Limb (tissue), 2 donors: ENCODE data around the gene LGSN.
"Not testable (repeated sequence)": the region's sequence is repeated elsewhere in the genome, so short reads cannot be mapped to it uniquely, and the experiment has no call there.

Source experiments
- DNase-seq, 2 donors: peaks; one replicate each; pipeline ENCODE4 v3.0.0-alpha.2; 2016; ENCODE audit errors: extremely low spot score in 2 of 2

Gene LGSN

GRCh38 chr6:63245420-63245819, 74.4 kb downstream of the LGSN start:
- DNase-seq, result no peak

- no peak for DNase-seq
Observed at GRCh38 chr6:63236398-63236817, 83.4 kb downstream of the LGSN start.

- DNase-seq, result not testable (repeated sequence)
Observed at GRCh38 chr6:63230511-63230910, 89.3 kb downstream of the LGSN start.

GRCh38 chr6:63230027-63230426, 89.8 kb downstream of the LGSN start:
- not testable (repeated sequence) for DNase-seq

- DNase-seq, result not testable (repeated sequence)
Observed at GRCh38 chr6:63227928-63228894, 91.6 kb downstream of the LGSN start.

GRCh38 chr6:63225987-63226386, 93.8 kb downstream of the LGSN start:
- not testable (repeated sequence) for DNase-seq
